ENCODE data around the gene TOR1AIP1. TPM values are rescaled to one million over a fixed set of nuclear protein-coding genes. Genes with fewer than 3 reads are reported as not detected.

Gene TOR1AIP1
- total RNA-seq, 1 experiment from 2014 or later: 31.9 TPM

GRCh38 chr1:179938752-179939151, 56.7 kb downstream of the TOR1AIP1 start:
- Histone ChIP-seq H3K27ac (ENCODE audit: low read depth, low read length, poor library complexity, severe bottlenecking) (no peak overlapping the region), H3K4me3 (ENCODE audit: low read depth, low read length, poor library complexity, severe bottlenecking) (no peak overlapping the region), H3K4me1 (ENCODE audit: insufficient read depth, low read length, poor library complexity, severe bottlenecking) (peaks cover 18% of the 10 kb centered on the region), H3K27me3 (replicated peaks; ENCODE audit: insufficient read depth, low read depth, low read length, poor library complexity) (peaks cover 69% of the 10 kb centered on the region), H3K36me3 (ENCODE audit: insufficient read depth, low read length, poor library complexity, severe bottlenecking) (no peaks in the 10 kb centered on the region), H3K9me3 (ENCODE audit: low read depth, low read length, poor library complexity, severe bottlenecking) (no peaks in the 10 kb centered on the region)
- intact Hi-C loops (cut with micrococcal nuclease; ENCODE audit: unreplicated experiment): no loop called here
- ChIA-PET POLR2A (ENCODE audit: low non-redundant PET) (no interaction called here), CTCF (no interaction called here)
- peak; percentile 89 for DNase-seq (ENCODE audit: low spot score)
- no TSS peak for BruUV-seq (replicated peaks)
- TF ChIP-seq EZH2 (IDR thresholded peaks at IDR 0.05; ENCODE audit: borderline replicate concordance, low read depth, low read length, poor library complexity, severe bottlenecking) (no peak), CTCF (conservative IDR thresholded peaks at IDR 0.05; ENCODE audit: low read depth, low read length) (no peak)

- Histone ChIP-seq H3K36me3 (ENCODE audit: insufficient read depth, low read length, poor library complexity, severe bottlenecking) (no peaks in the 10 kb centered on the region), H3K27me3 (replicated peaks; ENCODE audit: insufficient read depth, low read depth, low read length, poor library complexity) (peaks cover 63% of the 10 kb centered on the region), H3K9me3 (ENCODE audit: low read depth, low read length, poor library complexity, severe bottlenecking) (no peaks in the 10 kb centered on the region), H3K4me3 (ENCODE audit: low read depth, low read length, poor library complexity, severe bottlenecking) (no peak overlapping the region), H3K4me1 (ENCODE audit: insufficient read depth, low read length, poor library complexity, severe bottlenecking) (peaks cover 18% of the 10 kb centered on the region), H3K27ac (ENCODE audit: low read depth, low read length, poor library complexity, severe bottlenecking) (no peak overlapping the region)
- TF ChIP-seq EZH2 (IDR thresholded peaks at IDR 0.05; ENCODE audit: borderline replicate concordance, low read depth, low read length, poor library complexity, severe bottlenecking) (no peak), CTCF (conservative IDR thresholded peaks at IDR 0.05; ENCODE audit: low read depth, low read length) (no peak)
- no TSS peak for BruUV-seq (replicated peaks)
- intact Hi-C loops (cut with micrococcal nuclease; ENCODE audit: unreplicated experiment): no loop called here
- CTCF ChIA-PET: no interaction called here
- DNase-seq (ENCODE audit: low spot score): no peak
- POLR2A ChIA-PET (ENCODE audit: low non-redundant PET): no interaction called here
Measured at GRCh38 chr1:179939941-179940340, 57.9 kb downstream of the TOR1AIP1 start.

GRCh38 chr1:179941454-179941853, 59.4 kb downstream of the TOR1AIP1 start:
- TF ChIP-seq CTCF (conservative IDR thresholded peaks at IDR 0.05; ENCODE audit: low read depth, low read length): no peak
- TF ChIP-seq EZH2 (IDR thresholded peaks at IDR 0.05; ENCODE audit: borderline replicate concordance, low read depth, low read length, poor library complexity, severe bottlenecking): no peak
- intact Hi-C loops (cut with micrococcal nuclease; ENCODE audit: unreplicated experiment): no loop called here
- H3K4me1 ChIP-seq (ENCODE audit: insufficient read depth, low read length, poor library complexity, severe bottlenecking): peaks cover 18% of the 10 kb centered on the region
- CTCF ChIA-PET: no interaction called here
- peaks cover 60% of the 10 kb centered on the region for H3K27me3 ChIP-seq (replicated peaks; ENCODE audit: insufficient read depth, low read depth, low read length, poor library complexity)
- no peak overlapping the region for H3K4me3 ChIP-seq (ENCODE audit: low read depth, low read length, poor library complexity, severe bottlenecking)
- no TSS peak for BruUV-seq (replicated peaks)
- POLR2A ChIA-PET (ENCODE audit: low non-redundant PET): no interaction called here
- H3K36me3 ChIP-seq (ENCODE audit: insufficient read depth, low read length, poor library complexity, severe bottlenecking): no peaks in the 10 kb centered on the region
- H3K27ac ChIP-seq (ENCODE audit: low read depth, low read length, poor library complexity, severe bottlenecking): no peak overlapping the region
- no peak for DNase-seq (ENCODE audit: low spot score)
- no peaks in the 10 kb centered on the region for H3K9me3 ChIP-seq (ENCODE audit: low read depth, low read length, poor library complexity, severe bottlenecking)
